HFFc6 (cell line): ENCODE data around the gene P2RY2. TPM values are rescaled to one million over a fixed set of nuclear protein-coding genes. Genes with fewer than 3 reads are reported as not detected.

Source experiments
- DNase-seq: peaks from one replicate; pipeline ENCODE4 v3.0.0-alpha.2; 2018
- H3K27ac Mint-ChIP-seq: 2 replicates; pipeline ENCODE4 v1.8.0; 2020; ENCODE audit warnings: mild to moderate bottlenecking, mixed read lengths
- H3K27me3 Mint-ChIP-seq: 2 replicates; pipeline ENCODE4 v1.8.0; 2021; ENCODE audit warnings: mild to moderate bottlenecking, moderate library complexity, mixed read lengths; ENCODE audit not compliant: insufficient read depth
- H3K36me3 Mint-ChIP-seq: 2 replicates; pipeline ENCODE4 v1.8.0; 2021; ENCODE audit warnings: low read depth, mixed read lengths
- H3K4me1 Mint-ChIP-seq: 2 replicates; pipeline ENCODE4 v1.8.0; 2020; ENCODE audit warnings: low read depth, mixed read lengths
- H3K4me3 Mint-ChIP-seq: 2 replicates; pipeline ENCODE4 v1.8.0; 2020; ENCODE audit warnings: mild to moderate bottlenecking, moderate library complexity, mixed read lengths
- H3K9me3 Mint-ChIP-seq: 2 replicates; pipeline ENCODE4 v1.8.0; 2020; ENCODE audit warnings: mild to moderate bottlenecking, mixed read lengths
- CTCF ChIP-seq: fragments of 200-600 bp; sonication (generic); IDR thresholded peaks from 2 replicates; pipeline ENCODE4 v1.5.0; 2021; ENCODE audit warnings: antibody characterized with exemption, mild to moderate bottlenecking
- total RNA-seq, 6 experiments: library from RNA; stranded (reverse); fragmentation: NEBNext Ultra II Directional; extraction: Animal tissue kit (Norgen Biotek cat#: 25700); gene quantifications; 2 replicates in 1 of 6; 3 replicates in 5 of 6; pipeline ENCODE4 v1.2.3, GENCODE V29; 2021

Gene P2RY2
- total RNA-seq, 6 experiments from 2014 or later, result 0.08 to 0.20 (median 0.16) TPM; not detected in 1

DNA sequence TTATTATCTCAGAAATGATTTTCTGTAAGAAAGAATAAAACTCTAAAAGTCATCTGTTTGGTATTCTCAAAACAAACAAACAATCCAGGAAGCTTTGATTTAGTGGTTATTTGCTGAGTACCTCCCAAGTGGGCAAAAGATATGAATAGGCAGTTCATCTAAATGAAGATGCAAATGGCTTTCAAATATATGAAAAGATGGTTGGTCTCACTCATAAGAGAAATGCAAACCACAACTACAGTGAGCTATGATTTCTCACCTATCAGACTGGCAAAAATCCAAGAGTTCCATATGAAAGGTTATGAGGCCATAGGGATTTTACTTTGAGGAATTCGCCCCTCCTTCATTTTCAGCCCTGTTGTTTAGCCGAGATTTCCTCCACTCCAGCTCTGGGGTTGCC is 11.3 kb upstream of the P2RY2 start:
- TF ChIP-seq CTCF, result no peak
- H3K4me3 Mint-ChIP-seq, result no peak overlapping the region
- peaks cover 11% of the 10 kb centered on the region for H3K4me1 Mint-ChIP-seq
- DNase-seq, result no peak
- no peak overlapping the region for H3K27ac Mint-ChIP-seq
- peaks cover 4% of the 10 kb centered on the region; the same call in 1 of the 2 replicates for H3K27me3 Mint-ChIP-seq
- no peaks in the 10 kb centered on the region for H3K36me3 Mint-ChIP-seq
- no peaks in the 10 kb centered on the region; the same call in 1 of the 2 replicates for H3K9me3 Mint-ChIP-seq

GRCh38 chr11:73209892-73210291 is 8.2 kb upstream of the P2RY2 start:
- Mint-ChIP-seq H3K4me1 (peaks cover 11% of the 10 kb centered on the region), H3K27me3 (peaks cover 2% of the 10 kb centered on the region; the same call in 1 of the 2 replicates), H3K9me3 (no peaks in the 10 kb centered on the region; the same call in 1 of the 2 replicates), H3K27ac (no peak overlapping the region), H3K36me3 (no peaks in the 10 kb centered on the region), H3K4me3 (no peak overlapping the region)
- TF ChIP-seq CTCF, result no peak
- DNase-seq, result no peak

- no peak for TF ChIP-seq CTCF
Observed at GRCh38 chr11:73210916-73211667, 7.0 kb upstream of the P2RY2 start.

GRCh38 chr11:73213196-73214143 is 4.6 kb upstream of the P2RY2 start:
- Mint-ChIP-seq H3K9me3 (no peaks in the 10 kb centered on the region; the same call in 1 of the 2 replicates), H3K36me3 (no peaks in the 10 kb centered on the region), H3K4me3 (no peak overlapping the region), H3K27me3 (peaks cover 9% of the 10 kb centered on the region; the same call in 1 of the 2 replicates), H3K4me1 (no peaks in the 10 kb centered on the region), H3K27ac (no peak overlapping the region)
- DNase-seq, result no peak
- TF ChIP-seq CTCF, result no peak

More at GRCh38 chr11:73210916-73211667, 7.0 kb upstream of the P2RY2 start:
- H3K27me3 Mint-ChIP-seq, result peaks cover 5% of the 10 kb centered on the region; the same call in 1 of the 2 replicates
- DNase-seq, result no peak
- no peak overlapping the region for H3K27ac Mint-ChIP-seq
- H3K4me3 Mint-ChIP-seq, result no peak overlapping the region
- H3K9me3 Mint-ChIP-seq, result no peaks in the 10 kb centered on the region; the same call in 1 of the 2 replicates
- H3K36me3 Mint-ChIP-seq, result no peaks in the 10 kb centered on the region
- peaks cover 11% of the 10 kb centered on the region for H3K4me1 Mint-ChIP-seq
